SK-N-MC (cell line): ENCODE measurements around the gene FAIM.

ENCODE experiments used
- EZH2 ChIP-seq: fragments of 200-600 bp; sonication (generic); IDR thresholded peaks from one replicate; pipeline ENCODE4 v1.6.1; 2017; ENCODE audit warnings: antibody characterized with exemption
- POLR2AphosphoS5 ChIP-seq: IDR thresholded peaks from 2 replicates; pipeline ENCODE4 v1.6.1; 2012; ENCODE audit warnings: mild to moderate bottlenecking, low read depth, low read length, borderline replicate concordance

- TF ChIP-seq EZH2 (no peak), POLR2AphosphoS5 (no peak)
These were observed 70.4 kb downstream of the FAIM start for GRCh38 chr3:138678874-138679392.
